ENCODE measurements around the gene DLGAP1.

- TF ChIP-seq CTCF (IDR thresholded peaks at IDR 0.05; ENCODE audit: low read length), result no peak
- TF ChIP-seq EZH2 (IDR thresholded peaks at IDR 0.05; ENCODE audit: borderline replicate concordance, low read length), result no peak
Observed at GRCh38 chr18:3449512-3450011, 1005.5 kb downstream of the DLGAP1 start.

All from OCI-LY1 (cell line).